HEK293 (cell line): Measurements from ENCODE around the gene ATP7B.

Experiments
- MYNN ChIP-seq: fragments of 450-650 bp; formaldehyde crosslinking; IDR thresholded peaks from 2 replicates; pipeline ENCODE4 v1.5.1; 2016; ENCODE audit warnings: missing biosample characterization, missing genetic modification characterization, borderline replicate concordance
- ZNF274 ChIP-seq, 2 experiments: fragments of 200-500 bp in 1 of 2; fragments of 450-650 bp in 1 of 2; sonication (Bioruptor generic) in 1 of 2; formaldehyde crosslinking in 1 of 2; IDR thresholded peaks; 2 replicates each; pipeline versions ENCODE4 v1.5.1 to v1.6.1; 2014 to 2016; ENCODE audit warnings: borderline replicate concordance in 1 of 2, inconsistent platforms in 1 of 2, low read length in 1 of 2, missing biosample characterization in 1 of 2, missing genetic modification characterization in 1 of 2
- ZNF302 ChIP-seq: fragments of 450-650 bp; formaldehyde crosslinking; IDR thresholded peaks from 2 replicates; pipeline ENCODE4 v1.5.1; 2016; ENCODE audit warnings: missing biosample characterization, missing genetic modification characterization, low read depth
- TF ChIP-seq, protein P1 (sequence below): fragments of 450-650 bp; formaldehyde crosslinking; IDR thresholded peaks from 2 replicates; pipeline ENCODE4 v1.5.1; 2016; ENCODE audit warnings: missing biosample characterization, missing genetic modification characterization

DNA sequence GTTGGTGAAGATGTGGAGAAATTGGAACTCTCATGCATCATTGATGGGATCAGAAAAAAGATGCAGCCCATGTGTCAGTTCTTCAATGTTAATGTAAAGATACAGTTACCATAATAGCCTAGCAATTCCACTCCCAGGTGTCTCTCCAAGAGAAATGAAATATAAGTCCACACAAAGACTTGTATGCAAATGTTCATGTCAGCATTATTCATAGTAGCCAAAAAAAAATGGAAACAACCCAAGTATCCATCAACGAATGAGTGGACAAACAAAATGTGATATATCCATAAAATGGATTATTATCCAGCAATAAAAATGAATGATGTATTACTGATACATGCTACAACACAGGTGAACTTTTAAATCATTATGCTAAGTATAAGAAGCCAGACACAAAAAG, 110.8 kb downstream of the ATP7B start:
- TF ChIP-seq, protein P1, sequence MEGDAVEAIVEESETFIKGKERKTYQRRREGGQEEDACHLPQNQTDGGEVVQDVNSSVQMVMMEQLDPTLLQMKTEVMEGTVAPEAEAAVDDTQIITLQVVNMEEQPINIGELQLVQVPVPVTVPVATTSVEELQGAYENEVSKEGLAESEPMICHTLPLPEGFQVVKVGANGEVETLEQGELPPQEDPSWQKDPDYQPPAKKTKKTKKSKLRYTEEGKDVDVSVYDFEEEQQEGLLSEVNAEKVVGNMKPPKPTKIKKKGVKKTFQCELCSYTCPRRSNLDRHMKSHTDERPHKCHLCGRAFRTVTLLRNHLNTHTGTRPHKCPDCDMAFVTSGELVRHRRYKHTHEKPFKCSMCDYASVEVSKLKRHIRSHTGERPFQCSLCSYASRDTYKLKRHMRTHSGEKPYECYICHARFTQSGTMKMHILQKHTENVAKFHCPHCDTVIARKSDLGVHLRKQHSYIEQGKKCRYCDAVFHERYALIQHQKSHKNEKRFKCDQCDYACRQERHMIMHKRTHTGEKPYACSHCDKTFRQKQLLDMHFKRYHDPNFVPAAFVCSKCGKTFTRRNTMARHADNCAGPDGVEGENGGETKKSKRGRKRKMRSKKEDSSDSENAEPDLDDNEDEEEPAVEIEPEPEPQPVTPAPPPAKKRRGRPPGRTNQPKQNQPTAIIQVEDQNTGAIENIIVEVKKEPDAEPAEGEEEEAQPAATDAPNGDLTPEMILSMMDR (tag by site-specific recombination), result no peak
- TF ChIP-seq ZNF302, result no peak
- no peak for TF ChIP-seq MYNN (tag by site-specific recombination)
- no peak for TF ChIP-seq ZNF274 (IDR thresholded peaks at IDR 0.05; ENCODE audit: low read length)
- no peak for TF ChIP-seq ZNF274 (tag by site-specific recombination; IDR thresholded peaks at IDR 0.05; ENCODE audit: borderline replicate concordance)
